Medulla oblongata (tissue), 1 donor: ENCODE measurements around the gene BDNF.
A peak's percentile ranks its signal among the peaks of the same experiment; 100 is the strongest.
"Not testable (repeated sequence)": the region's sequence is repeated elsewhere in the genome, so short reads cannot be mapped to it uniquely, and the experiment has no call there.

Source experiments
- DNase-seq: peaks from one replicate; pipeline ENCODE4 v3.0.0-alpha.2; 2015; ENCODE audit errors: extremely low spot score

The BDNF gene

DNA sequence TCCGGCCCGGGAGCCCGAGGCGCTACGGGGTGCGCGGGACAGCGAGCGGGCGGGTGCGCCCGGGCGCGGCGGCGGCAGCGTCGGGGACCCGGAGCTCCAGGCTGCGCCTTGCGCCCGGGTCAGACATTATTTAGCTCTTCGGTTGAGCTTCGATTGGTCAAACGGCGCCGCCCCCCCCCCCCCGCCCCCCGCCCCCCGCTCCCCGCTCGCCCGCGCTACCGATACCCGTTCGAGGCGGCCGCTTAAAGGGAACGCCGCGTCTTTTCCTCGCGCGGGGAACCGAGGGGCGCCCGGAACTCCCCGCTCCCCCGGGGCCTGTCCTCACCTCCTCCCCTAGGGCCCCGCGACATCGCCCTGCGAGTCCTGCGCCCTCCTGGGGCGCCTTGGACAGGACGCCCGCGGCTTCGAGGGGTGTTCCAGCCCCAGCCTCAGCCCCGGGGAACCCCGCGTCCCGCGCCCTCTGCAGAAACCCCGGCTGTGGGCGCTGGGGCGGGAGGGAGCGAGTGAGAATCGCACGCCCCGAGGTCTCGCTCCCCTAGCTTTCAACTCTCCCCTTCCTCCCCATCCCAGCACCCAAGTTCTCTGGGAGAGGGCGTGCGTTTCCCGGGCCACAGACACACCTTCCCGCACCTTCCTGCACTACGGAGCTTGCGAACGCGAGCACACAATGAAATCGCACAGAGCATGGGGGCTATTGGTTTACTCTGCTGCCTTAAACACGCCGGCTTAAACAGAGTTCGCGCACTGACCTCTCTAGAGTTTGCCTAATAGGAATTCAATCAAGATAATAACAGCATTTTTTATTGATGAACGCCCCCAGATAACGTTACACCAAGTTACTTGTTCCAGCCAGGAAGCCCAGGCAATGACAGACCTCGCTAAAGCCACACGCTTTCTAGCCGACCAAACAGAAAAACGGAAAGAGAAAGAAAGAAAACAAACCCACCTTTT, at the start of gene BDNF:
Gene BDNF, minus strand, starts transcription at position 105 of the 951 bp plus-strand sequence. CDS start 41,891 bp downstream, outside the sequence.
- no peak for DNase-seq

DNA sequence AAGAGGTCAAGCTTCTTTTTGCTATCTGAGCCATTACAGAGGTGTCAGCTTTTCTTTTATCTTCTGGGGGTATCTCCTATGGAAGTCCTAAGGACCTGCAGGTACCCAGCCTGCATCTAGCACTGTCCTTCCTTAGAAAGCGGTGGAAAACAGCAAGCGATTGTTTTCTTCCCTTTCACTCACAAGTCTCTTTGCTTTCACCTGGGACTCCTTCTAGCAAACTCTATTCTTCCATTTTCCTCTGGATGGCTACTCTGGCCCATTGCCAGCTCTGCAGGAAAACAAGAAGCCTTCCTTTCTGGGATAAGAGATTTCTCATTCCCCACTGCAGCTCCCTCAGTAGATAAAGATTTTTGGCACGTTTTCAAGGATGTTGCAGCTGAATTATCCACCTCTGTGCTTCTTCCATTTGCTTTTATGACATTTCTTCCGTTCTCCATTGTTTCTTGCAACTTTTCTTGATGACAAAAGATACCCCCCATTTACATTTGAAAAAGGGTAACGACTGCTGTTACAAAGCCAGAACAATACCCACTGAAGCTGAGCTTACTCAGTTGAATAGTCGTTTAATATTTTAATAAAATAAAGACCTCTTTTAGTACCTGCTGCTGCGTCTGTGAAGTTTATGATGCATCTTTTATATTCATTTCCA, 40.2 kb upstream of the BDNF start:
- no peak for DNase-seq

- no peak for DNase-seq
Measured at GRCh38 chr11:27735281-27735680, 35.0 kb upstream of the BDNF start.

- DNase-seq = not testable (repeated sequence)
Measured at GRCh38 chr11:27731803-27732202, 31.5 kb upstream of the BDNF start.

DNA sequence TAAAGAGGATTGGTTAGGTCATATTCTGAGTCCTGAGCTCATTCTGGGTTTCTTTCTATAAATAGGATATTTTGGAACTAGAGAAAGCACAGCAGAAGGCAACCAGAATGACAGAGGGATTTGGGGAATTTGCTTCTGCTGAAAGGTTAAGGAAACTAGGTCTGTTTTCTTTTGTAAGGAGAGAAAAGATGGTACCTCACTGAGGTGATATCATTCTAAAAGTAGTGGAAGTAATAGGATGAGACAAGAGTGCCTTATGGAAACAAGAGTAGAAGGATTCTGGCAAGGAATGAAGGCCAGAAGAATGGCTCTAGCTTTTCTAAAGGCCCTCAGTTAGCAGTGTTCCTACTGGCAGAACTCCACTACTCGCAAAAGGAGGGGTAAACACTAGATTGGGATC, 26.7 kb upstream of the BDNF start:
- DNase-seq = no peak

- DNase-seq = no peak
Measured at GRCh38 chr11:27723687-27724086, 23.4 kb upstream of the BDNF start.

- no peak for DNase-seq
Measured at GRCh38 chr11:27722953-27723344, 22.7 kb upstream of the BDNF start.

DNA sequence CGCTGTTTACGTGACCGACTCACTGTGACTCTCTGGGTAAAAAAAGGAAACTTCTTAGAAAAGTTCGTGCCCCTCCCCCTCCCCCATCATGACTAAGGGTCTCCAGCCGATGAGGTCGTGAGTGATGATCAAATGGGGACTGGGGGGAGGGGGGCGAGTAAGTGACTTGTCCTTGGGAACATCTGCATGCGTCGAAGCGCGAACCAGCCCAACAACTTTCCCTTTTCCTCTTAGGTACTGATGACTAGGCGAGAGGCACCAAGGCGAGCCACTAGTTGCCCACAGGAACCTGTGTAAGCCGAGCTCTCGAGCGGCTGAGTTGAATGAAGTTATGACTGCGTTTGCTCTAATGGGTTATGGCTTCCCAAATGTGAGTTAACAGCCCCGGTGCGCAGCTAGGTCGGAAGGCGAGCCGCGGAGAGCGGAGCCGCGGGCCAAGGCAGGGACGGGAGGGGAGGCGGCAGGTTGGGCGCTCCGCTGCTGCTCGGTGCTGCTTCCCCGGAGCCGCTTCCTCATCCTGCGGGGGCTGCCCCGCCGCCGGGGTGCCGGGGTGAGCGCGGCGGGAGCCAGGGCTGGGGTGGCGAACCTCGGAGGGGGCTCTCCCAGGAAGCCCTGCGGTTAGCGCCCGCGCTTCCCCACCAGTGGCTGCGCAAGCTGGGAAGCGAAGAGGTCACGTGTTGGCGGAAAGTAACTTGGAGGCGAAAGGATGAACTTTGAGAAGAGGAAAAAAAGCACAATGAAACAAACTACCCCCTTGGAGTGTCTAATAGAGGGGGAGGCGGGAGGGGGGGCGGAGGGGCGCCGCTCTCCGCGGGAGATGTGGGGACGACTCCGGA, 22.1 kb upstream of the BDNF start:
- DNase-seq = no peak

GRCh38 chr11:27721264-27722116, 21.2 kb upstream of the BDNF start:
- no peak for DNase-seq

DNA sequence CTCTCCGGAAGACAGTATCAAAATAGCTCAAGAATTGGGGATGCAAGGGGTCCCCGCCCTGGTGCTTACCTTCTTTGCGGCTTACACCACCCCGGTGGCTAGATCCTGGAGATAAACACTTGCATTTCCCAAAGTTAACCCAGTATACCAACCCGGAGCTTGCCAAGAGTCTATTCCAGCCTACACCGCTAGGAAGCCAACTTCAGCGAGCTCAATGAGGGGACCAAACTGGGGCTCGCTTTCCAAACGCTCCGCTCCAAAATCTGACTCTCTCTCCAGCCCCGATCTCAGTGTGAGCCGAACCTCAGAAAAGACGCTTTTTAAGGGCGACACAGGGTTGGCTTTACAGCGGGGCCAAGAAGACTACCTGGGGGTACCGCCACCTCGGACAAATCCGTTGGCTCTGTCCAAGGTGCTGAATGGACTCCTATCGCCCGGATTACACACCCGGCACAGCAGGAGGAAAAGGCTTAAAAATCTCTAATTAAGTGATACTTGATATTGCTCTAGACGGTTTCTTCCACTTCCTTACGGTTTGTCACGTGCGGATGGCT, 20.1 kb upstream of the BDNF start:
- DNase-seq = peak; percentile 21

DNA sequence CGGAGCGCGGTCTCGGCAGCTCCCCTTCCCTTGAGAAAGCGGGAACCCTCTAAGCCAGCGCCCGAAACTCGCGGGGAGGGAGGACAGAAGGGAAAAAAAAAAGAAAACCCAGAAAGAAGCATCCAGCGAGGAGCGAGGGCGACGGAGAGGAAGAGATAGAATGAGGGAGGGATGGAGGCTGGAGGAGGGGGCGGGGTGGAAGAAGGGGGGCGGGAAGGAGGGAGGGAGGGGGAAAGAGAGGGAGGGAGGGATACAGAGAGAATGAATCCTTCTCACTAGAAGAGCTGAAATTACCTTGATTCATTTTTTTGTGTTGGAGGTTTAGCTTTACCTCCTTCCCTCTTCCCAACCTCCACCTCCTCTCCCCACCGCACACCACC, 19.3 kb upstream of the BDNF start:
- no peak for DNase-seq

DNA sequence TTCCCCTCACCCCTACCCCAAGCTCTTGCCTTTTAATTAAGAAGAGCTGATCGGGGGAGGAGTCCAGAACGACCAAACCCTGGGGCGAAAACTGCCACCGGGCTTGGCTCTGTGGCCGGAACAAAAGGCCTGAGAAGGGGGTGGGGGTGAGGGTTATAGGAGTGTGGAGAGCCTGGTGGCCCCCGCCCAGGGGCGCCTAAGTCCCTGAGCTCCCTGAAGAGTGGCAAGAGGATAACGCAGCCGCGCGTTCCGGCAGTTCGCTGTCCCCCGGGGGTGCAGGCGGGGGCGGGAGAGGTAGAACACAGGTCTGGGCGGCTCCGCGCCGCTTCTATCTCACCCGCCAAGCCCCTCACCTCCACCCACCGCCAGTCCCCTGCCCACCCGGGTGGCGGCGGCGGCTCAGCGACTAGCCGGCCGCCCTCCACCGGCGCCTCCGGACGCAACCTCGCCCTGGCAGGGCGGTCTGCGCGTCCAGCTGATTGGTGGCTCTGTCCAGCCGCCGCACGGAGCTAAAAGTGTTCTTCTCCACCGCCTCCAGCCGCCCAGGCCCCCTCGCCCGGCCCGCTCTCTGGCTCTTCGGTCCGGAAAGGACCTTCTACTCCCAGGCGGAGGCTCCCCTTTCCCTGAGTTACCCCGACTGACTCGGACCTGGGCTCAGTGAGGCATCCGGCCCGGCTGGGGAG, 18.7 kb upstream of the BDNF start:
- no peak for DNase-seq

- DNase-seq = no peak
Measured at GRCh38 chr11:27718346-27718862, 18.1 kb upstream of the BDNF start.

DNA sequence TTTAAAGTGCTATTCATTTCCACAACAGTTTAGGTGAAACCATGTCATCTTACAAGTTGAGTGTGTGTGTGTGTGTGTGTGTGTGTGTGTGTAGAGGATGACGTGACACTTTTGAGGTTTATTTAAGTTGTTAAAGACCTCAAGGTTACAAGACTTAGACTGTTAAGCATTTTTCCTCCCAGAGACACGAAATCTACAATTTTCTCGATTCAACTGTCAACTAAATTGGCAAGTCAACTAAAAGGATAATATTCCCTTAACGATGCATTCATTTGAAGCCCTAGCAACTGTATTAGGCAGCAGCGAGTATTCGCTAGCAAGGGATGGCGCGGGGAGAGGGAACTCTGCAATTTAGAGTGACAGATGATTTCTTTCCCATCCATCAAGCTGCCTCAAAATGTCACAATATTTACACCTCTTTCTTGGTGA, 17.6 kb upstream of the BDNF start:
- no peak for DNase-seq

- DNase-seq = no peak
Measured at GRCh38 chr11:27717377-27717776, 17.1 kb upstream of the BDNF start.

DNA sequence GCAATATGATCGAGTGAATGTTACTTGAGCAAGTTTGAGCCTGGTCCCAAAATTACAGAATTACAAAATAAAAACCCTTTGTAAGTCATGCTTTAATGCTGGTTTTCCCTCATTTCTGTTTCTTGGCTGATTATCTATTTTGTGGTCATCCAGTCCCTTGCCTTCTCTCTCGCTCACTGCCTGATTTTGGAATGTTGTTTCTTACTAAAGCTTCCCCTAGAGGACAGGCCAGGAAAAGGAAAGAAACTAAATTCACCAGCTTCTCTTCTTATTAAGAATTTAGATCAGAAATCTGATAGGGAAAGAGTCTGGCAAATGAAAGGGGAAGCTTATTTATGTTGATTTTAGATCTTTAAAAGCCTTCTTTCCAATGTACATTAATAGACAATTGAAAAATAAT, 16.6 kb upstream of the BDNF start:
- no peak for DNase-seq

DNA sequence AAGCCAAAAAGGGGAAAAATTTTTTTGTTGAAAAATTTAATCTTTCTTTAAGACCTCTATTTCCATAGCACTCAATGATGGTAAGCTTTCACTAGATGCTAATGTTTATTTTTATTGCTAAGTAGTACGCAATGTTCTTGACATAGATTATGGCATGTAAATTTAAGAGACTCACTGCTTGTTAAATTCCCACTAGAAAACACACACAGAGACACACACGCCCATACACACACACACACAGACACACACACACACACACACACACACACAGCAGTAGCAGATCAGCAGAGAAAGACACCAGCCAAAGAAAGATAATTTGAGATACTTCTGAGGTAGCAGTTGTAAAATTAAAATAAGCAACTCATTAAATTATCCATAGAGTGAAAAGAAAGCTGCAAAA, 16.0 kb upstream of the BDNF start:
- DNase-seq = no peak

DNA sequence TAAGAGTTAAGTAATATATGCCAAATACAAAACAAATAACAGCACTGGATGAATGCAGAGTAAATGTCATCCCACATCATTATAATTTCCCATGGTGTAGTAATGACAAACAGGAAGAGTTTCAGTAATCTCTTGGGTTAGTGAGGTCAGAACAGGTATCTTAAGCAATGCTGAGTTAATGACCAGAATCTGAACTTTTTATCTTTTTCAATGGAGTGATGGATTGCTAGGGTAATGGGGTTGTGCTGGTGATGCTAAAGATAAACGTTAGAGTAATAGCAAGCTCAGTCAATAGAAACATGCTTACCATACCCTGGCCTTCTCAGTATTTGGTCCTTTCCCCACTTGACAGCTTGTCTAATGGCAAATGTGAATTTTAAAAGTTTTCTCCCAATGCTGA, 11.5 kb upstream of the BDNF start:
- DNase-seq = no peak

- no peak for DNase-seq
Measured at GRCh38 chr11:27710536-27710935, 10.3 kb upstream of the BDNF start.

- DNase-seq = no peak
Measured at GRCh38 chr11:27707676-27708075, 7.4 kb upstream of the BDNF start.
